BLaER1 (cell line): ENCODE measurements around the gene ZNF516.

Experiments used
- H3K27ac ChIP-seq: shearing (Covaris generic); formaldehyde crosslinking; 2 replicates; pipeline ENCODE4 v1.8.1; 2022
- H3K27me3 ChIP-seq: shearing (Covaris generic); formaldehyde crosslinking; 2 replicates; pipeline ENCODE4 v1.8.1; 2022
- H3K36me3 ChIP-seq: shearing (Covaris generic); formaldehyde crosslinking; 2 replicates; pipeline ENCODE4 v1.8.1; 2022
- H3K4me1 ChIP-seq: shearing (Covaris generic); formaldehyde crosslinking; 2 replicates; pipeline ENCODE4 v1.8.1; 2022
- H3K4me2 ChIP-seq: shearing (Covaris generic); formaldehyde crosslinking; 2 replicates; pipeline ENCODE4 v1.8.1; 2022
- H3K4me3 ChIP-seq: shearing (Covaris generic); formaldehyde crosslinking; 2 replicates; pipeline ENCODE4 v1.8.1; 2022
- H3K9ac ChIP-seq: shearing (Covaris generic); formaldehyde crosslinking; 2 replicates; pipeline ENCODE4 v1.8.1; 2022
- H3K9me3 ChIP-seq: shearing (Covaris generic); formaldehyde crosslinking; 2 replicates; pipeline ENCODE4 v1.8.1; 2022
- H4K20me1 ChIP-seq: shearing (Covaris generic); formaldehyde crosslinking; 2 replicates; pipeline ENCODE4 v1.8.1; 2022
- Cebpa-rat ChIP-seq: shearing (Covaris generic); IDR thresholded peaks from 2 replicates; pipeline ENCODE4 v1.8.1; 2022

ZNF516 gene

GRCh38 chr18:76378526-76379215 is 116.4 kb downstream of the ZNF516 start:
- no peak for TF ChIP-seq Cebpa-rat
- Histone ChIP-seq H3K4me2 (no peak overlapping the region), H3K4me1 (peaks cover 25% of the 10 kb centered on the region), H3K9me3 (peaks cover 9% of the 10 kb centered on the region; the same call in 1 of the 2 replicates), H4K20me1 (peaks cover 100% of the 10 kb centered on the region), H3K9ac (no peak overlapping the region), H3K4me3 (no peak overlapping the region), H3K27ac (no peak overlapping the region), H3K36me3 (peaks cover 73% of the 10 kb centered on the region), H3K27me3 (no peaks in the 10 kb centered on the region)

- H3K9me3 ChIP-seq, result peaks cover 9% of the 10 kb centered on the region; the same call in 1 of the 2 replicates
- H3K4me2 ChIP-seq, result no peak overlapping the region
- H4K20me1 ChIP-seq, result peaks cover 99% of the 10 kb centered on the region
- no peak overlapping the region for H3K27ac ChIP-seq
- no peak for TF ChIP-seq Cebpa-rat
- H3K4me3 ChIP-seq, result no peak overlapping the region
- peaks cover 29% of the 10 kb centered on the region for H3K4me1 ChIP-seq
- peaks cover 80% of the 10 kb centered on the region for H3K36me3 ChIP-seq
- H3K9ac ChIP-seq, result no peak overlapping the region
- H3K27me3 ChIP-seq, result no peaks in the 10 kb centered on the region
Measured at GRCh38 chr18:76377359-76377756, 117.7 kb downstream of the ZNF516 start.

GRCh38 chr18:76376668-76377358 is 118.2 kb downstream of the ZNF516 start:
- H3K36me3 ChIP-seq, result peaks cover 82% of the 10 kb centered on the region
- peaks cover 9% of the 10 kb centered on the region; the same call in 1 of the 2 replicates for H3K9me3 ChIP-seq
- no peak overlapping the region for H3K9ac ChIP-seq
- H3K4me1 ChIP-seq, result peaks cover 29% of the 10 kb centered on the region
- H3K27ac ChIP-seq, result no peak overlapping the region
- H3K27me3 ChIP-seq, result no peaks in the 10 kb centered on the region
- H3K4me2 ChIP-seq, result no peak overlapping the region
- H3K4me3 ChIP-seq, result no peak overlapping the region
- TF ChIP-seq Cebpa-rat, result no peak
- peaks cover 99% of the 10 kb centered on the region for H4K20me1 ChIP-seq

- Histone ChIP-seq H3K4me3 (no peak overlapping the region), H3K9ac (no peak overlapping the region), H3K36me3 (peaks cover 82% of the 10 kb centered on the region), H3K4me1 (peaks cover 29% of the 10 kb centered on the region), H3K4me2 (no peak overlapping the region), H3K27me3 (no peaks in the 10 kb centered on the region), H4K20me1 (peaks cover 99% of the 10 kb centered on the region), H3K9me3 (peaks cover 9% of the 10 kb centered on the region; the same call in 1 of the 2 replicates), H3K27ac (no peak overlapping the region)
- TF ChIP-seq Cebpa-rat, result no peak
Measured at GRCh38 chr18:76376225-76376624, 118.8 kb downstream of the ZNF516 start.

- Histone ChIP-seq H3K36me3 (peaks cover 82% of the 10 kb centered on the region), H3K27ac (peak overlapping the region; percentile 22; the same call in 1 of the 2 replicates), H3K4me2 (peak overlapping the region; percentile 71)
Measured at GRCh38 chr18:76374330-76375281, 120.4 kb downstream of the ZNF516 start.

GRCh38 chr18:76373297-76373696 is 121.7 kb downstream of the ZNF516 start:
- Histone ChIP-seq H4K20me1 (peaks cover 85% of the 10 kb centered on the region), H3K4me1 (peaks cover 33% of the 10 kb centered on the region), H3K9me3 (no peaks in the 10 kb centered on the region), H3K4me3 (no peak overlapping the region), H3K9ac (no peak overlapping the region), H3K27ac (no peak overlapping the region), H3K27me3 (no peaks in the 10 kb centered on the region), H3K4me2 (peak overlapping the region; percentile 71; the same call in 1 of the 2 replicates), H3K36me3 (peaks cover 79% of the 10 kb centered on the region)
- no peak for TF ChIP-seq Cebpa-rat

More at GRCh38 chr18:76374330-76375281, 120.4 kb downstream of the ZNF516 start:
- no peak for TF ChIP-seq Cebpa-rat
- no peak overlapping the region for H3K9ac ChIP-seq
- no peaks in the 10 kb centered on the region for H3K9me3 ChIP-seq
- H3K4me3 ChIP-seq, result peak overlapping the region; percentile 36
- H3K4me1 ChIP-seq, result peaks cover 29% of the 10 kb centered on the region
- H4K20me1 ChIP-seq, result peaks cover 95% of the 10 kb centered on the region
- H3K27me3 ChIP-seq, result no peaks in the 10 kb centered on the region

- Histone ChIP-seq H3K36me3 (peaks cover 76% of the 10 kb centered on the region), H3K27me3 (no peaks in the 10 kb centered on the region), H3K27ac (no peak overlapping the region), H3K9ac (no peak overlapping the region), H3K4me1 (peaks cover 37% of the 10 kb centered on the region), H3K4me3 (no peak overlapping the region), H4K20me1 (peaks cover 68% of the 10 kb centered on the region), H3K4me2 (no peak overlapping the region), H3K9me3 (no peaks in the 10 kb centered on the region)
- TF ChIP-seq Cebpa-rat, result no peak
Measured at GRCh38 chr18:76371301-76372203, 123.5 kb downstream of the ZNF516 start.

GRCh38 chr18:76370686-76371085 is 124.4 kb downstream of the ZNF516 start:
- no peak overlapping the region for H3K4me2 ChIP-seq
- H3K36me3 ChIP-seq, result peaks cover 77% of the 10 kb centered on the region
- H3K4me3 ChIP-seq, result no peak overlapping the region
- no peak overlapping the region for H3K9ac ChIP-seq
- H4K20me1 ChIP-seq, result peaks cover 59% of the 10 kb centered on the region
- TF ChIP-seq Cebpa-rat, result no peak
- H3K4me1 ChIP-seq, result peaks cover 33% of the 10 kb centered on the region
- no peaks in the 10 kb centered on the region for H3K27me3 ChIP-seq
- H3K27ac ChIP-seq, result no peak overlapping the region
- H3K9me3 ChIP-seq, result no peaks in the 10 kb centered on the region

- Histone ChIP-seq H3K27ac (no peak overlapping the region), H3K9me3 (no peaks in the 10 kb centered on the region), H3K4me3 (no peak overlapping the region), H3K4me1 (peaks cover 28% of the 10 kb centered on the region), H3K9ac (no peak overlapping the region), H3K36me3 (peaks cover 76% of the 10 kb centered on the region), H3K4me2 (no peak overlapping the region), H4K20me1 (peaks cover 54% of the 10 kb centered on the region), H3K27me3 (no peaks in the 10 kb centered on the region)
- TF ChIP-seq Cebpa-rat, result no peak
Measured at GRCh38 chr18:76370201-76370600, 124.8 kb downstream of the ZNF516 start.
